CD14-positive monocyte (primary cell): Measurements from ENCODE around the gene ADSS1. TPM values are rescaled to one million over a fixed set of nuclear protein-coding genes. Genes with fewer than 3 reads are reported as not detected.

Experiments
- DNase-seq, 3 donors: peaks; one replicate each; pipeline ENCODE4 v3.0.0-alpha.2; 2011 to 2022
- H2AFZ ChIP-seq: 2 replicates; pipeline ENCODE4 v1.6.0; 2012; ENCODE audit warnings: mild to moderate bottlenecking, low read depth, low read length, inconsistent platforms; ENCODE audit not compliant: insufficient read depth, poor library complexity, severe bottlenecking
- H3K27ac ChIP-seq, 2 donors: 1 replicate in 1 of 2; 2 replicates in 1 of 2; pipeline ENCODE4 v1.5.1; 2012 to 2013; ENCODE audit warnings: low read length in 2 of 2, control low read depth in 1 of 2, inconsistent platforms in 1 of 2, low read depth in 1 of 2, mild to moderate bottlenecking in 1 of 2
- H3K27me3 ChIP-seq, 2 donors: one replicate each; pipeline versions ENCODE4 v1.6.0 to v1.6.1; 2011 to 2013; ENCODE audit warnings: low read length in 2 of 2; ENCODE audit not compliant: control insufficient read depth in 2 of 2, insufficient read depth in 2 of 2
- H3K36me3 ChIP-seq, 2 donors: replicated peaks in 1 of 2; 1 replicate in 1 of 2; 2 replicates in 1 of 2; pipeline versions ENCODE4 v1.5.1 to v1.6.1; 2012 to 2013; ENCODE audit warnings: low read length in 2 of 2, control low read depth in 1 of 2, inconsistent platforms in 1 of 2, mild to moderate bottlenecking in 1 of 2; ENCODE audit not compliant: insufficient read depth in 2 of 2, control insufficient read depth in 1 of 2
- H3K4me1 ChIP-seq, 2 donors: 1 replicate in 1 of 2; 2 replicates in 1 of 2; pipeline versions ENCODE4 v1.5.1 to v1.6.1; 2012 to 2013; ENCODE audit warnings: low read length in 2 of 2, control low read depth in 1 of 2, inconsistent platforms in 1 of 2, mild to moderate bottlenecking in 1 of 2, moderate library complexity in 1 of 2; ENCODE audit not compliant: insufficient read depth in 2 of 2, control insufficient read depth in 1 of 2
- H3K4me2 ChIP-seq: replicated peaks from 2 replicates; pipeline ENCODE3; 2012; ENCODE audit warnings: low read length, moderate library complexity, mild to moderate bottlenecking; ENCODE audit not compliant: poor library complexity, severe bottlenecking; ENCODE audit errors: extremely low read depth
- H3K4me3 ChIP-seq, 3 experiments: fragments of 200-600 bp in 1 of 3; sonication (generic) in 1 of 3; replicated peaks in 1 of 3; 1 replicate in 2 of 3; 2 replicates in 1 of 3; pipeline ENCODE4 v1.5.1; 2011 to 2013; ENCODE audit warnings: low read length in 3 of 3, mild to moderate bottlenecking in 3 of 3, control low read depth in 2 of 3, low read depth in 2 of 3, inconsistent platforms in 1 of 3, moderate library complexity in 1 of 3
- H3K79me2 ChIP-seq: 2 replicates; pipeline ENCODE4 v1.6.0; 2012; ENCODE audit warnings: mild to moderate bottlenecking, control low read depth, inconsistent platforms, low read length, moderate library complexity; ENCODE audit not compliant: insufficient read depth
- H3K9ac ChIP-seq: 2 replicates; pipeline ENCODE4 v1.6.0; 2017; ENCODE audit warnings: low read length, mild to moderate bottlenecking; ENCODE audit not compliant: insufficient read depth, poor library complexity, severe bottlenecking
- H3K9me3 ChIP-seq, 2 donors: replicated peaks in 1 of 2; 1 replicate in 1 of 2; 2 replicates in 1 of 2; pipeline versions ENCODE4 v1.5.1 to v1.6.1; 2012 to 2013; ENCODE audit warnings: low read length in 2 of 2, control low read depth in 1 of 2; ENCODE audit not compliant: control insufficient read depth in 1 of 2, insufficient read depth in 1 of 2
- H4K20me1 ChIP-seq: 2 replicates; pipeline ENCODE4 v1.6.0; 2012; ENCODE audit warnings: mild to moderate bottlenecking, low read length, control low read depth, moderate library complexity; ENCODE audit not compliant: insufficient read depth
- H3K27ac Mint-ChIP-seq, 7 donors: one replicate each; pipeline ENCODE4 v1.8.0; 2020; ENCODE audit warnings: mild to moderate bottlenecking in 7 of 7, mixed read lengths in 7 of 7, moderate library complexity in 6 of 7, inconsistent platforms in 2 of 7
- H3K27me3 Mint-ChIP-seq, 3 donors: one replicate each; pipeline ENCODE4 v1.8.0; 2021 to 2022; ENCODE audit warnings: low read depth in 3 of 3, mild to moderate bottlenecking in 3 of 3, mixed read lengths in 3 of 3, moderate library complexity in 3 of 3, inconsistent platforms in 1 of 3
- H3K36me3 Mint-ChIP-seq, 2 donors: one replicate each; pipeline ENCODE4 v1.8.0; 2020; ENCODE audit warnings: mixed read lengths in 2 of 2, inconsistent platforms in 1 of 2, mild to moderate bottlenecking in 1 of 2
- H3K4me1 Mint-ChIP-seq: one replicate; pipeline ENCODE4 v1.8.0; 2020; ENCODE audit warnings: mild to moderate bottlenecking, mixed read lengths
- H3K4me3 Mint-ChIP-seq, 2 donors: one replicate each; pipeline ENCODE4 v1.8.0; 2020; ENCODE audit warnings: mild to moderate bottlenecking in 2 of 2, mixed read lengths in 2 of 2, moderate library complexity in 1 of 2
- H3K9me3 Mint-ChIP-seq, 7 donors: one replicate each; pipeline ENCODE4 v1.8.0; 2020 to 2022; ENCODE audit warnings: mixed read lengths in 7 of 7, mild to moderate bottlenecking in 6 of 7, moderate library complexity in 6 of 7, inconsistent platforms in 2 of 7
- CTCF ChIP-seq: fragments of 200-600 bp; IDR thresholded peaks from one replicate; pipeline ENCODE4 v1.8.0; 2022; ENCODE audit warnings: antibody characterized with exemption, mild to moderate bottlenecking
- WGBS: methylation state at CpG from one replicate; pipeline ENCODE4 v1.1.5; 2013; ENCODE audit warnings: missing lambda C conversion rate; ENCODE audit not compliant: insufficient coverage; 5-methylcytosine and 5-hydroxymethylcytosine counted together
- intact Hi-C, 2 donors: fragments of 100-400 bp; cut with micrococcal nuclease; formaldehyde crosslinking; loops; one replicate each; pipeline versions ENCODE4 v1.15.0 to v1.15.1; 2023
- polyA plus RNA-seq, 3 donors: library from polyadenylated mRNA; depleted of rRNA in 1 of 3; unstranded in 2 of 3; stranded (reverse) in 1 of 3; fragments of 300-500 nt in 2 of 3; fragments of >200 nt in 1 of 3; fragmentation: Illumina TruSeq in 2 of 3; gene quantifications; 1 replicate in 2 of 3; 2 replicates in 1 of 3; pipeline ENCODE4 v1.2.3, GENCODE V29; 2012 to 2021

Gene ADSS1
- polyA plus RNA-seq, 3 donors: 0.61 to 3.7 (median 0.64) TPM

- 96% methylated on average over 15 of the region's 31 CpGs for WGBS
- no peak overlapping the region for H2AFZ ChIP-seq
- Mint-ChIP-seq H3K9me3 (peaks cover 0 to 2% (median 0%) of the 10 kb centered on the region in 7 donors), H3K4me3 (no peak overlapping the region), H3K36me3 (peaks cover 20 to 53% of the 10 kb centered on the region in 2 donors), H3K27me3 (peaks cover 0 to 2% (median 0%) of the 10 kb centered on the region in 3 donors), H3K27ac (peak overlapping the region in 1 of 7 donors; percentile 50), H3K4me1 (peaks cover 60% of the 10 kb centered on the region)
- no peak overlapping the region for H3K4me3 ChIP-seq
- DNase-seq: no peak
- H3K27me3 ChIP-seq: no peaks in the 10 kb centered on the region
- peaks cover 76% of the 10 kb centered on the region for H4K20me1 ChIP-seq
- no peak overlapping the region for H3K4me2 ChIP-seq
- H3K9me3 ChIP-seq: no peaks in the 10 kb centered on the region
- H3K9ac ChIP-seq: no peak overlapping the region
- no peak for TF ChIP-seq CTCF
- peaks cover 27 to 33% of the 10 kb centered on the region in 2 donors for H3K36me3 ChIP-seq
- H3K79me2 ChIP-seq: peaks cover 89% of the 10 kb centered on the region
- intact Hi-C loops: loop anchor here in 1 of 2 donors (10.0 kb wide), 1 partner anchor 195 kb away; the partner anchor contains the start of gene CLBA1
- peaks cover 48 to 62% of the 10 kb centered on the region in 2 donors for H3K4me1 ChIP-seq
- H3K27ac ChIP-seq: peak overlapping the region in 1 of 2 donors; percentile 14
Measured at GRCh38 chr14:104789752-104790743, 66.0 kb downstream of the ADSS1 start.

GRCh38 chr14:104791425-104791824 lies 67.4 kb downstream of the ADSS1 start:
- no peak overlapping the region for H3K4me2 ChIP-seq
- H3K9me3 ChIP-seq: no peaks in the 10 kb centered on the region
- Mint-ChIP-seq H3K4me1 (peaks cover 59% of the 10 kb centered on the region), H3K4me3 (no peak overlapping the region), H3K27me3 (peaks cover 0 to 5% (median 2%) of the 10 kb centered on the region in 3 donors), H3K36me3 (peaks cover 18 to 45% of the 10 kb centered on the region in 2 donors), H3K9me3 (peaks cover 0 to 2% (median 0%) of the 10 kb centered on the region in 7 donors), H3K27ac (peak overlapping the region in 3 of 7 donors; percentile 10 to 56 (median 23))
- TF ChIP-seq CTCF: no peak
- H3K79me2 ChIP-seq: peaks cover 78% of the 10 kb centered on the region
- no peak overlapping the region for H3K9ac ChIP-seq
- H3K4me3 ChIP-seq: no peak overlapping the region
- H2AFZ ChIP-seq: no peak overlapping the region
- H3K27me3 ChIP-seq: no peaks in the 10 kb centered on the region
- no peak for DNase-seq
- peaks cover 65% of the 10 kb centered on the region for H4K20me1 ChIP-seq
- H3K27ac ChIP-seq: no peak overlapping the region
- 98% methylated on average over 5 of the region's 9 CpGs for WGBS
- H3K4me1 ChIP-seq: peaks cover 50 to 60% of the 10 kb centered on the region in 2 donors
- H3K36me3 ChIP-seq: peaks cover 24 to 33% of the 10 kb centered on the region in 2 donors
- intact Hi-C loops: loop anchor here in 1 of 2 donors (10.0 kb wide), 1 partner anchor 193 kb away; the partner anchor contains the start of gene CLBA1
